ENCODE data around the gene INSL3.

GRCh38 chr19:17775245-17775927 is 45.9 kb downstream of the INSL3 start:
- TF ChIP-seq, protein P1, sequence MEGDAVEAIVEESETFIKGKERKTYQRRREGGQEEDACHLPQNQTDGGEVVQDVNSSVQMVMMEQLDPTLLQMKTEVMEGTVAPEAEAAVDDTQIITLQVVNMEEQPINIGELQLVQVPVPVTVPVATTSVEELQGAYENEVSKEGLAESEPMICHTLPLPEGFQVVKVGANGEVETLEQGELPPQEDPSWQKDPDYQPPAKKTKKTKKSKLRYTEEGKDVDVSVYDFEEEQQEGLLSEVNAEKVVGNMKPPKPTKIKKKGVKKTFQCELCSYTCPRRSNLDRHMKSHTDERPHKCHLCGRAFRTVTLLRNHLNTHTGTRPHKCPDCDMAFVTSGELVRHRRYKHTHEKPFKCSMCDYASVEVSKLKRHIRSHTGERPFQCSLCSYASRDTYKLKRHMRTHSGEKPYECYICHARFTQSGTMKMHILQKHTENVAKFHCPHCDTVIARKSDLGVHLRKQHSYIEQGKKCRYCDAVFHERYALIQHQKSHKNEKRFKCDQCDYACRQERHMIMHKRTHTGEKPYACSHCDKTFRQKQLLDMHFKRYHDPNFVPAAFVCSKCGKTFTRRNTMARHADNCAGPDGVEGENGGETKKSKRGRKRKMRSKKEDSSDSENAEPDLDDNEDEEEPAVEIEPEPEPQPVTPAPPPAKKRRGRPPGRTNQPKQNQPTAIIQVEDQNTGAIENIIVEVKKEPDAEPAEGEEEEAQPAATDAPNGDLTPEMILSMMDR (IDR thresholded peaks at IDR 0.05; ENCODE audit: low read depth, low read length), result peak; percentile 90
- no peak for TF ChIP-seq POLR2A (IDR thresholded peaks at IDR 0.05; ENCODE audit: extremely low read depth, insufficient read length)
- no peak for TF ChIP-seq MYC (IDR thresholded peaks at IDR 0.05; ENCODE audit: low read depth, low read length)
- TF ChIP-seq MAX (IDR thresholded peaks at IDR 0.05; ENCODE audit: low read depth, low read length), result no peak
